ENCODE results near the gene MAP2K2.

DNA sequence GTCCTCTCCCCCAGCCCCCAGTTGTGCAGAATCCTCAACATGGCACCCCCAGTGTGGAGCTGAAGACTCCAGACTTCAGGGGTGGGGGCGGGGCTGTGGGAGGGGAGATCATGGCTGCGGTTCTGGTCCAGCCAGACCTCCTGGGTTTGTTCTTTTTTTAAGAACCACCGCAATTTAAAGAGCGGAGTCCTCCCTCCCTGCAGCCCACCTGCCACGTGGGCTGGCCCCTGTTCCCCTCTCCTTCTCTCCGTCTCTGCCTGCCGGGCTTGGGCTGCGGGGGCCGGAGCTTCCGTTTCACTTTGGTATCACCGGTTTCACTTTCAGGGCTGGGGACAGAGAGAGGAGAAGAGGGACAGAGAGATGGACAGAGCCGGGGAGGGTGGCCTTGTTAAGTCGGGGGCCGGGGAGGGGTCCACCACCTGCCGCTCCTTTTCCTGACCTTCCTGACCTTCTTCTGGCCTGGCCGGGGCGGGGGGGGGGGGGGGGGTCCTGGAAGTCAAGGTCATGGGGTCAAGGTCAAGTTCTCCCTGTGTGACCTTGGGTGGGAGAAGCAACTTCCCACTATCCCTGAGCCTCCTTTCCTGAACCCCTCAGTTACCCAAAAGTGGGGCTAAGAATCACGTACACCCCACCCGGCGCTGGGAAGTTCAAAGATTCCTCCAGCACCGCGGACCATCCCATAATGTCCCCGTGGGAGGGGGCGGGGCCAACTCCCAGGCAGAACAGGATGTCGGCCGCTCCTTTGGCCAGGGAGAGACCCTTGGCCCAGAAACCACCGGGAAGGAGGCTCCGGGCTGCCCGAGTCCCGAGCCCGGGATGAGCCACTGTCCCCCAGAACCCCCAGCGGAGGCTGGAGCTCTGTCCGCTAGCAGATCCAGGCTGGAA is 45.9 kb downstream of the MAP2K2 start:
- no peak for TF ChIP-seq EZH2 (IDR thresholded peaks at IDR 0.05; ENCODE audit: borderline replicate concordance, insufficient read depth, low read depth, low read length, poor library complexity, severe bottlenecking)
- TF ChIP-seq, protein P1, sequence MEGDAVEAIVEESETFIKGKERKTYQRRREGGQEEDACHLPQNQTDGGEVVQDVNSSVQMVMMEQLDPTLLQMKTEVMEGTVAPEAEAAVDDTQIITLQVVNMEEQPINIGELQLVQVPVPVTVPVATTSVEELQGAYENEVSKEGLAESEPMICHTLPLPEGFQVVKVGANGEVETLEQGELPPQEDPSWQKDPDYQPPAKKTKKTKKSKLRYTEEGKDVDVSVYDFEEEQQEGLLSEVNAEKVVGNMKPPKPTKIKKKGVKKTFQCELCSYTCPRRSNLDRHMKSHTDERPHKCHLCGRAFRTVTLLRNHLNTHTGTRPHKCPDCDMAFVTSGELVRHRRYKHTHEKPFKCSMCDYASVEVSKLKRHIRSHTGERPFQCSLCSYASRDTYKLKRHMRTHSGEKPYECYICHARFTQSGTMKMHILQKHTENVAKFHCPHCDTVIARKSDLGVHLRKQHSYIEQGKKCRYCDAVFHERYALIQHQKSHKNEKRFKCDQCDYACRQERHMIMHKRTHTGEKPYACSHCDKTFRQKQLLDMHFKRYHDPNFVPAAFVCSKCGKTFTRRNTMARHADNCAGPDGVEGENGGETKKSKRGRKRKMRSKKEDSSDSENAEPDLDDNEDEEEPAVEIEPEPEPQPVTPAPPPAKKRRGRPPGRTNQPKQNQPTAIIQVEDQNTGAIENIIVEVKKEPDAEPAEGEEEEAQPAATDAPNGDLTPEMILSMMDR (IDR thresholded peaks at IDR 0.05) = no peak

All from B cell (primary cell).